HCT116 (cell line): ENCODE measurements around the gene GRAMD2A.

Experiments used
- CEBPB ChIP-seq: IDR thresholded peaks from 2 replicates; pipeline ENCODE4 v1.6.1; 2012; ENCODE audit warnings: low read depth
- CTCF ChIP-seq, 3 experiments: fragments of 200-600 bp in 1 of 3; sonication (generic) in 1 of 3; IDR thresholded peaks in 2 of 3; conservative IDR thresholded peaks in 1 of 3; 2 replicates each; pipeline ENCODE4 v1.5.1; 2012 to 2017; ENCODE audit warnings: low read depth in 2 of 3, low read length in 2 of 3, antibody characterized with exemption in 1 of 3, borderline replicate concordance in 1 of 3, control low read depth in 1 of 3, mild to moderate bottlenecking in 1 of 3, mixed read lengths in 1 of 3, mixed run types in 1 of 3, moderate library complexity in 1 of 3; ENCODE audit not compliant: insufficient read depth in 1 of 3
- EZH2 ChIP-seq: fragments of 200-600 bp; sonication (generic); IDR thresholded peaks from 2 replicates; pipeline ENCODE4 v1.6.1; 2017; ENCODE audit warnings: antibody characterized with exemption, mixed run types
- EZH2phosphoT487 ChIP-seq: fragments of 200-600 bp; IDR thresholded peaks from 2 replicates; pipeline ENCODE4 v1.6.1; 2018; ENCODE audit warnings: antibody characterized with exemption, borderline replicate concordance
- FOSL1 ChIP-seq: IDR thresholded peaks from 2 replicates; pipeline ENCODE4 v1.6.1; 2012; ENCODE audit warnings: low read depth
- MAX ChIP-seq: IDR thresholded peaks from 2 replicates; pipeline ENCODE4 v1.6.1; 2012
- POLR2A ChIP-seq: IDR thresholded peaks from 2 replicates; pipeline ENCODE4 v1.7.0; 2011; ENCODE audit warnings: borderline replicate concordance; ENCODE audit not compliant: insufficient read depth, insufficient read length; ENCODE audit errors: extremely low read depth
- POLR2AphosphoS5 ChIP-seq: IDR thresholded peaks from 2 replicates; pipeline ENCODE4 v1.6.1; 2011; ENCODE audit warnings: mild to moderate bottlenecking, low read depth, low read length, moderate library complexity
- SIN3A ChIP-seq: IDR thresholded peaks from 2 replicates; pipeline ENCODE4 v1.6.1; 2012; ENCODE audit warnings: low read depth
- SP1 ChIP-seq: IDR thresholded peaks from 2 replicates; pipeline ENCODE4 v1.6.1; 2012; ENCODE audit warnings: low read depth
- SRF ChIP-seq: IDR thresholded peaks from 2 replicates; pipeline ENCODE4 v1.6.1; 2012; ENCODE audit warnings: low read depth
- TCF7L2 ChIP-seq: IDR thresholded peaks from 2 replicates; pipeline ENCODE4 v1.7.0; 2011; ENCODE audit warnings: borderline replicate concordance, inconsistent platforms; ENCODE audit not compliant: insufficient read depth, insufficient read length; ENCODE audit errors: extremely low read depth
- ZBTB33 ChIP-seq: IDR thresholded peaks from 2 replicates; pipeline ENCODE4 v1.6.1; 2011; ENCODE audit warnings: mild to moderate bottlenecking, low read length, moderate library complexity; ENCODE audit not compliant: insufficient replicate concordance; ENCODE audit errors: extremely low read depth
- ZNF274 ChIP-seq: fragments of 200-500 bp; sonication (Bioruptor generic); IDR thresholded peaks from 2 replicates; pipeline ENCODE4 v1.6.1; 2014; ENCODE audit warnings: mild to moderate bottlenecking, low read depth, low read length, inconsistent platforms

- TF ChIP-seq CTCF (IDR thresholded peaks at IDR 0.05 in 2 of 3, conservative IDR thresholded peaks at IDR 0.05 in 1 of 3; ENCODE audit: borderline replicate concordance in 1 of 3, insufficient read depth in 1 of 3, low read depth in 2 of 3, low read length in 2 of 3) (no peak), MAX (no peak), SIN3A (no peak), ZNF274 (no peak), FOSL1 (no peak), ZBTB33 (no peak), POLR2AphosphoS5 (no peak), CEBPB (no peak), POLR2A (no peak), SP1 (no peak), EZH2 (no peak), TCF7L2 (no peak), EZH2phosphoT487 (no peak), SRF (no peak)
Measured at GRCh38 chr15:72135719-72136118, 61.9 kb downstream of the GRAMD2A start.
